Activated T-helper 2 cell treated with anti-CD3 and anti-CD28 coated beads, Interferon-gamma antibody, Interleukin-2, Interleukin-4, amounts not matched to agents 10 μg/mL and 5 μg/mL and 100 μg/mL, durations not matched to agents 14 hours and 24 hours and 36 hours (primary cell): ENCODE measurements around the gene VWDE. TPM values are rescaled to one million over a fixed set of nuclear protein-coding genes. Genes with fewer than 3 reads are reported as not detected.
"Not testable (repeated sequence)": the region's sequence is repeated elsewhere in the genome, so short reads cannot be mapped to it uniquely, and the experiment has no call there.

Experiments used
- DNase-seq: peaks from one replicate; pipeline ENCODE4 v3.0.0; 2021; ENCODE audit warnings: low spot score
- H3K27ac Mint-ChIP-seq: one replicate; pipeline ENCODE4 v1.8.0; 2021; ENCODE audit warnings: mixed read lengths
- H3K27me3 Mint-ChIP-seq: one replicate; pipeline ENCODE4 v1.8.0; 2021; ENCODE audit warnings: low read depth, mixed read lengths
- H3K36me3 Mint-ChIP-seq: one replicate; pipeline ENCODE4 v1.8.0; 2021; ENCODE audit warnings: low read depth, mixed read lengths
- H3K4me1 Mint-ChIP-seq: one replicate; pipeline ENCODE4 v1.8.0; 2021; ENCODE audit warnings: low read depth, mixed read lengths
- H3K4me3 Mint-ChIP-seq: one replicate; pipeline ENCODE4 v1.8.0; 2021; ENCODE audit warnings: low read depth, mild to moderate bottlenecking, moderate library complexity, mixed read lengths
- H3K9me3 Mint-ChIP-seq: one replicate; pipeline ENCODE4 v1.8.0; 2021; ENCODE audit warnings: mixed read lengths
- intact Hi-C: fragments of 100-400 bp; cut with micrococcal nuclease; formaldehyde crosslinking; loops from one replicate; pipeline ENCODE4 v1.15.1; 2023
- total RNA-seq: library from RNA; stranded (reverse); gene quantifications from 2 replicates; pipeline ENCODE4 v1.2.3, GENCODE V29; 2022

The VWDE gene
- total RNA-seq, result 2.9 and 3.2 TPM in 2 replicates

DNA sequence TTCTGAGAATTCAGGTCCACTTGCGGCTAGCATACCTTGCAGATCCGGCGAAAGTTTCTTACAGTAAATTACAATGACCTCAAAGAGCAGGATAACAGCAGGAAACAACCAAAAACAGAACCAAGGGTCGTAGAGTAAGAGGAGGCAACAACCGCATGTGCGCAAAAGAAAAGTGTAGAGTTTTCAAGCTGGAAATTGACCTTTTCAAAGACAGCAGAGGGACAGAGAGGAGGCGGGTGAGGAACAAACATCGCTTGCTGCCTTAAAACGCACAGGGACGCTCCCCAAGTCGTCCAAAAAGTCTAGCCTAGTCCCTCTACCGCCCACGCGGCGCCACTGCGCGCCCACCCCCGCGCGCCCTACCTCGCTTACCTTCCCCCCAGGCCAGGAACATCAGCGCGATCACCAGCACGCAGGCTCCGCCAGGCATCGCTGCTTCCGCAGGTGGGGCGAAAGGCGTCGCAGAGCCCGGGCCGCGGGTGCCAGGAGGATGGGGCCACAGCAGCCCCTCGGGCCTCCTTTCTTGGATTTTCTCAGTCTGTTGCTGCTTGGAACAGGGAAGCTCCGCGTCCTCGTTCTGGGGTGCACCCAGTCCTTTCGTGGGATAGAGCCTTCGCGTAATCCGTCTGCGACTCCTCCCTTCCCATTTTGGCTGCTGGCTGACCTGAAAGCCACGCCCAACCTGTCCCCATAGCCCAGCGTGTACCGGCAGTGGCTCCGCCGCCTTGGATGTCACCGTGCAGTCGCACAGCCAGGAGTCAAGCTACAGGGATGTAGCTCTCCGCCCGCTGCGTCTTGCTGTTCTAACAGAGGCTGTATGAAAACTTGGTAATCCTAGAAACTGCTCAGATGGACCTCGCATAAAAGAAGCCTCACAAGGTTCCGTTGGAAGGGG, at the start of gene VWDE:
Gene VWDE, minus strand, starts transcription at position 579 of the 895 bp plus-strand sequence. Its CDS starts 149 bp downstream, at position 430.
- H3K27ac Mint-ChIP-seq, result peak within 1 kb of the TSS; percentile 81
- peaks cover 6% of the 10 kb centered on the region for H3K9me3 Mint-ChIP-seq
- peaks cover under 1% of the 10 kb centered on the region for H3K36me3 Mint-ChIP-seq
- peaks cover 20% of the 10 kb centered on the region for H3K4me1 Mint-ChIP-seq
- intact Hi-C loops, result loop anchor here (5.0 kb wide), 2 partner anchors 146 to 191 kb away; partner anchors contain the start of gene TMEM106B
- peaks cover 24% of the 10 kb centered on the region for H3K27me3 Mint-ChIP-seq
- peak; percentile 52 for DNase-seq
- peak within 1 kb of the TSS; percentile 79 for H3K4me3 Mint-ChIP-seq

GRCh38 chr7:12453136-12453535, 49.5 kb upstream of the VWDE start:
- H3K9me3 Mint-ChIP-seq, H3K27ac Mint-ChIP-seq, DNase-seq, H3K36me3 Mint-ChIP-seq, H3K4me3 Mint-ChIP-seq, H3K27me3 Mint-ChIP-seq, H3K4me1 Mint-ChIP-seq, intact Hi-C loops: not testable (repeated sequence)

- H3K4me3 Mint-ChIP-seq, result no peak overlapping the region
- H3K36me3 Mint-ChIP-seq, result no peaks in the 10 kb centered on the region
- H3K27me3 Mint-ChIP-seq, result no peaks in the 10 kb centered on the region
- no peak for DNase-seq
- intact Hi-C loops, result no loop called here
- H3K9me3 Mint-ChIP-seq, result no peaks in the 10 kb centered on the region
- no peaks in the 10 kb centered on the region for H3K4me1 Mint-ChIP-seq
- no peak overlapping the region for H3K27ac Mint-ChIP-seq
These were observed 47.0 kb upstream of the VWDE start for GRCh38 chr7:12450615-12451014.

DNA sequence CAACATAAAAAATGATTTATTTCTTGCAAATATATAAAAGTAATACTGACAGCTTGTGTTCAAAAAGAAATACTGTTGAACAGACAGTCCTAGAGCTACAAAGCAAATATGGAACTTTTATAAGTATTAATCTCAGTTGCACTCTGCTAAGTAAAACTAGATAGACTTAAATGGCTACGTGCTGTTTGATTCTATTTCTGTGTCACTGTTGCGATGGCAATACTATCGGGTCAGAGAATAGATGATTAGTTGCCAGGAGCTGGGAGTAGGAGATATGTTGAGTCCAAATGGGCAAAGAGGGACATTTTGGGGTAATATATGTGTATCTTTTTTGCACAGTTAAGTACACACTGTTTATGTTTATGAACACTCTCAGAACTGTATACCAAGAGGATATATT, 41.1 kb upstream of the VWDE start:
- no peak for DNase-seq
- Mint-ChIP-seq H3K4me1 (no peaks in the 10 kb centered on the region), H3K4me3 (no peak overlapping the region), H3K27me3 (peaks cover 3% of the 10 kb centered on the region), H3K36me3 (no peaks in the 10 kb centered on the region), H3K27ac (no peak overlapping the region), H3K9me3 (no peaks in the 10 kb centered on the region)
- intact Hi-C loops, result no loop called here

DNA sequence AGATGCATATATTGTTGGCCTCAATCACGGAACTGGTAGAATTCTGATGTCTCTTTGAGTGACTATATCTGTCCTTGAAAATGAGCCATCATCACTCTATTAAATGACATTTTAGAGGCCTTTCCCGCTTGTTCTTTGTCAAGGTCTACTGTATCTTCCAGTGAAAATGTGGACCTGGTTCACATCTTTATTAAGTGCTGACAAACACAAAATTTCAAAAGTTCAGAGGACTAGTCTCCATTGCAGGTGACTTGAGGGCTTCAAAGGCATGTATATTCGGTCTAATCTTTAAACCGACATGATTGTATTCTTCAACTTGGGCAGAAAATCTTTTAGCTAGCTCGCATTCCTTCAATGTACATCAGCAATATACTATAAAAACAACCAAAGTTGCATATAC, 36.6 kb upstream of the VWDE start:
- no peaks in the 10 kb centered on the region for H3K36me3 Mint-ChIP-seq
- no peaks in the 10 kb centered on the region for H3K9me3 Mint-ChIP-seq
- no peak overlapping the region for H3K4me3 Mint-ChIP-seq
- intact Hi-C loops, result no loop called here
- H3K27me3 Mint-ChIP-seq, result peaks cover 3% of the 10 kb centered on the region
- no peaks in the 10 kb centered on the region for H3K4me1 Mint-ChIP-seq
- H3K27ac Mint-ChIP-seq, result no peak overlapping the region
- no peak for DNase-seq

GRCh38 chr7:12436896-12437535, 33.4 kb upstream of the VWDE start:
- no peak overlapping the region for H3K27ac Mint-ChIP-seq
- intact Hi-C loops, result no loop called here

GRCh38 chr7:12436126-12436525, 32.5 kb upstream of the VWDE start:
- Mint-ChIP-seq H3K9me3 (no peaks in the 10 kb centered on the region), H3K4me1 (no peaks in the 10 kb centered on the region), H3K4me3 (no peak overlapping the region), H3K36me3 (no peaks in the 10 kb centered on the region), H3K27ac (no peak overlapping the region), H3K27me3 (peaks cover 3% of the 10 kb centered on the region)
- no peak for DNase-seq
- intact Hi-C loops, result no loop called here

More at GRCh38 chr7:12436896-12437535, 33.4 kb upstream of the VWDE start:
- Mint-ChIP-seq H3K27me3 (peaks cover 3% of the 10 kb centered on the region), H3K9me3 (no peaks in the 10 kb centered on the region), H3K36me3 (no peaks in the 10 kb centered on the region), H3K4me3 (no peak overlapping the region), H3K4me1 (no peaks in the 10 kb centered on the region)
- DNase-seq, result no peak

DNA sequence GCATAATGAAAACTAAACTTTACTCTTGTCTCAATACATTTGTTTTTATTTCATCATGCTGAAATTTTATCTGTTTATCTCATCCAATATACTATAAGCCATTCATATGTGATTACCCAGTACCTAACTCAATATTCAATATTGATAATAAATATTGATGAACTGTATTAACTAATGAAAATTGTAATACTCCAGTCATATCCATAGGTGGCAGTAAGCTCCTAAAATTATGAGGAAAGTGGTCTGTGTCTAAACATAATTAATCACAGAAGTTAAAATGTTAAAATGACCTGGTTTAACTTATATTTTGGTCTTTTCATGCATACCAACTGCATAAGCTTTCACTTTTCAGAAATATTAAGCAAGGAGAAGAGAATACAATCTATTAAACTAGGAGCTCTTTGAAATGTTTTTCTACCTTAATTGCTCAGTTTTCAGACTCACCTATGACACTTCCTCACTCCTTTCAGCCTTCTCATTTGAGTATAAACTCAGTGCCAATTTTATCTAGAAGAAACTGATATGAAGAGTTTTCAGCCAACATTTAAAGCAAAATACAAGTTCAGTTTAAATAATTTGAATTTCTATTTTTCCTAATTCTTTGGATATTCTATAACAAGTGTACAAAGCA, 30.5 kb upstream of the VWDE start:
- Mint-ChIP-seq H3K27ac (no peak overlapping the region), H3K36me3 (no peaks in the 10 kb centered on the region), H3K4me3 (no peak overlapping the region), H3K4me1 (no peaks in the 10 kb centered on the region), H3K27me3 (no peaks in the 10 kb centered on the region), H3K9me3 (no peaks in the 10 kb centered on the region)
- intact Hi-C loops, result loop anchor here (2.0 kb wide), 1 partner anchor 57 kb away; no protein-coding TSS in a partner anchor
- no peak for DNase-seq

DNA sequence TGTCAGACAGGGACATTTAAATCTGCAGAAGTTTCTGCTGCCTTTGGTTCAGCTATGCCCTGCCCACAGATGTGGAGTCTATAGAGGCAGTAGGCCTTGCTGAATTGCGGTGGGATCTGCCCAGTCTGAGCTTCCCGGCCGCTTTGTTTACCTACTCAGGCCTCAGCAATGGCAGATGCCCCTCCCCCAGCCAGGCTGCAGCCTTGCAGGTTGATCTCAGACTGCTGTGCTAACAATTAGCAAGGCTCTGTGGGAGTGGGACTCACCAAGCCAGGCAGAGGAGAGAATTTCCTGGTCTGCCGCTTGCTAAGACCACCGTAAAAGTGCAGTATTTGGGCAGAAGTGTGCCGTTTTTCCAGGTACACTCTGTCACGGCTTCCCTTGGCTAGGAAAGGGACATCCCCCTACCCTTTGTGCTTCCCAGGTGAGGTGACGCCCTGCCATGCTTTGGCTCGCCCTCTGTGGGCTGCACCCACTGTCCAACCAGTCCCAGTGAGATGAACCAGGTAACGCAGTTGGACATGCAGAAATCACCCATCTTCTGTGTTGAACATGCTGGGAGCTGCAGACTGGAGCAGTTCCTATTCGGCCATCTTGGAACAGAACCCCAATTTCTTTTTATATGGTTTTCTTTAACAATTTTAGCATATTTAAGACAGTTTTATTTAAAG, 28.4 kb upstream of the VWDE start:
- no peaks in the 10 kb centered on the region for H3K27me3 Mint-ChIP-seq
- no peak for DNase-seq
- no peaks in the 10 kb centered on the region for H3K36me3 Mint-ChIP-seq
- no peaks in the 10 kb centered on the region for H3K4me1 Mint-ChIP-seq
- no peak overlapping the region for H3K27ac Mint-ChIP-seq
- no peak overlapping the region for H3K4me3 Mint-ChIP-seq
- intact Hi-C loops, result no loop called here
- no peaks in the 10 kb centered on the region for H3K9me3 Mint-ChIP-seq

DNA sequence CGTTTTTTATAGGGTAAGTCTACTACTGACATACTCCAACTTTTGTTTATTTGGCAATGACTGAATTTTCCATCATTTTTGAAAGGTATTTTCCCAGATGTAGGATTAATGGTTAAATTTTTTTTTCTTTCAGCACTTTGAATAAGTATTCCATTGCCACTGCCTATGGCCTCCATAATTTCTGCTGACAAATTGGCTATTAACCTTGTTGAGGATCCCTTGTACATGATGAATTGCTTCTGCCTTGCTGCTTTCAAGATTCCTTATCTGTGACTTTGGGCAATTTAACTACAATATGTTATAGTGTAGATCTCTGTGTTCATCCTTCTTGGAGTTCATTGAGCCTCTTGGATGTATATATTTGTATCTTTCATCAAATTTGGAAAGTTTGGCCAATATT, 21.6 kb upstream of the VWDE start:
- intact Hi-C loops, result no loop called here
- H3K36me3 Mint-ChIP-seq, result no peaks in the 10 kb centered on the region
- H3K4me3 Mint-ChIP-seq, result no peak overlapping the region
- H3K4me1 Mint-ChIP-seq, result no peaks in the 10 kb centered on the region
- no peaks in the 10 kb centered on the region for H3K9me3 Mint-ChIP-seq
- no peak for DNase-seq
- H3K27me3 Mint-ChIP-seq, result no peaks in the 10 kb centered on the region
- H3K27ac Mint-ChIP-seq, result no peak overlapping the region

DNA sequence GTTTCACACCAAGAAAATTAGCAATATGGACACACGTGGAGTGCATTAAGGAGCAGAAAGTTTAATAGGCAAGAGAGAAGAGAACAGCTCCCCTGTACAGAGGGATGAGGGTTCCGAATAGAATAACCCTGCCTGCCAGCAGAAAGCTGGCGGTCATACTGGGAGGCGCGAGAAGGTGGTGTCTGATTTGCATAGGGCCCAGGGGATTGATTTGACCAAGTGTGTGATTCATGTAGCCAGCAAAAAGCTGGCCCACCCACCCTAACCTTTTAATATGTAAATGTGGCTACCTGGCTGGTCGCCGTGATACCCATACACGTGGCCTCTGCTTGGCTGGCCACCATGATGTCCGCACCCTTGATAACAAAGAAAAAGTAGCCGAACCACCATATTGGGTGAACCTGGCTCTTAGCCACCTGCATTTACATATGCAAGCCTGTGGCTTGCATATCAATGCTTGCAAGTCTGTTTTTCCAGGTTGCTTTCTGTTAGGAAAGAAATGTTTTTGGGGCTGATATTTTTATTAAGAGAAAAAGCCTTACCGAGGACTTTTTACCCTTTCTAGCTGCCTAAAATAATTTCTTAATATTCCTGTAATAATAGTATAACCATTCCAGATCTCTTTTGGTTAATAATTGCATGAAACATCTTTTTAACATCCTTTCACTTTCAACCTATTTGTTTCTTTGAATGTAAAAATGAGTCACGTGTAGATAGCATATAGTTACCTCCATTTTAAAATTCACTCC, 20.5 kb upstream of the VWDE start:
- Mint-ChIP-seq H3K9me3 (no peaks in the 10 kb centered on the region), H3K36me3 (no peaks in the 10 kb centered on the region), H3K4me3 (no peak overlapping the region), H3K27ac (no peak overlapping the region), H3K4me1 (no peaks in the 10 kb centered on the region), H3K27me3 (no peaks in the 10 kb centered on the region)
- DNase-seq, result no peak
- intact Hi-C loops, result no loop called here

DNA sequence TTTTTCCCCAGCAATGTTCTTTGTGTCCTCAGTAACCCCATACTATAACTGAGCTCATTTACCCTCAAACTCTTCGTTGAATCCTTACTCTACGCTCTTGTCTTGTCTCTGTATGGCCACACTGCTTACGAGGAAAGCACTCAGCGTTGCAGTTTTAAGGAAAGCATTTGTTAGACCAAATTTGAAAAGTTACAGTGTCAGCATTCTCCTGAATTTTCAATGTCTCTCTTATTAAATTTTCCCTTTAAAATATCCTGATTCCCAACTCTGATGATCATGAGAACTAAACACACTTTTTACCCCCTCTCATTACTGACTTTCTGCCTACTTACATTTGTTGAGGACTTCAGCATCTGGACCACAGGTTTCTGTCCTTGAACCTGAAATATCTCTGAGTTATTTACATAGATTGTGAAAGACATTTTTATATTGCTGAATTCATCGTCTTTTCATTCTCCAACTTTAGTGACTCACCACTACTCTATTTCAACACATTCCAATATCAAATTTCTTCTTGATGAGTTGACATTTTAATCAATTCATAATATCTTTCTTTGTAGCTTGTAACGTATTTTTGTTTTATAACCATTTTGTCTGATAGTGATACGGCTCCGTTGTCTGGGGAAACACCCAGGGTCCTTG, 19.8 kb upstream of the VWDE start:
- Mint-ChIP-seq H3K4me3 (no peak overlapping the region), H3K27ac (no peak overlapping the region), H3K9me3 (no peaks in the 10 kb centered on the region), H3K36me3 (no peaks in the 10 kb centered on the region), H3K4me1 (no peaks in the 10 kb centered on the region), H3K27me3 (peaks cover 2% of the 10 kb centered on the region)
- intact Hi-C loops, result no loop called here
- DNase-seq, result no peak
